SU-DHL-6 (cell line): ENCODE measurements around the gene CFAP300.

ENCODE experiments used
- CTCF ChIP-seq: fragments of 200-600 bp; sonication (generic); IDR thresholded peaks from one replicate; pipeline ENCODE4 v1.5.1; 2017; ENCODE audit warnings: antibody characterized with exemption, mild to moderate bottlenecking, low read length, moderate library complexity; ENCODE audit not compliant: insufficient read depth, poor library complexity, severe bottlenecking
- EZH2phosphoT487 ChIP-seq: fragments of 200-600 bp; sonication (generic), shearing (Covaris generic); conservative IDR thresholded peaks from 2 replicates; pipeline ENCODE4 v1.6.1; 2018; ENCODE audit warnings: mild to moderate bottlenecking, antibody characterized with exemption, low read length, moderate library complexity, mixed read lengths

GRCh38 chr11:102071497-102072472 is 24.5 kb downstream of the CFAP300 start:
- TF ChIP-seq CTCF (no peak), EZH2phosphoT487 (no peak)
